Measurements from ENCODE around the gene ALX4. TPM values are rescaled to one million over a fixed set of nuclear protein-coding genes. Genes with fewer than 3 reads are reported as not detected.

The ALX4 gene
- total RNA-seq, 2 donors from 2014 or later: not detected

GRCh38 chr11:44279483-44279882, 30.5 kb downstream of the ALX4 start:
- Mint-ChIP-seq H3K4me3 (no peak overlapping the region), H3K27ac (no peak overlapping the region), H3K27me3 (no peaks in the 10 kb centered on the region), H3K4me1 (no peaks in the 10 kb centered on the region), H3K36me3 (ENCODE audit: low read depth) (no peaks in the 10 kb centered on the region), H3K9me3 (no peaks in the 10 kb centered on the region)
- no peak for ATAC-seq (replicated peaks)

DNA sequence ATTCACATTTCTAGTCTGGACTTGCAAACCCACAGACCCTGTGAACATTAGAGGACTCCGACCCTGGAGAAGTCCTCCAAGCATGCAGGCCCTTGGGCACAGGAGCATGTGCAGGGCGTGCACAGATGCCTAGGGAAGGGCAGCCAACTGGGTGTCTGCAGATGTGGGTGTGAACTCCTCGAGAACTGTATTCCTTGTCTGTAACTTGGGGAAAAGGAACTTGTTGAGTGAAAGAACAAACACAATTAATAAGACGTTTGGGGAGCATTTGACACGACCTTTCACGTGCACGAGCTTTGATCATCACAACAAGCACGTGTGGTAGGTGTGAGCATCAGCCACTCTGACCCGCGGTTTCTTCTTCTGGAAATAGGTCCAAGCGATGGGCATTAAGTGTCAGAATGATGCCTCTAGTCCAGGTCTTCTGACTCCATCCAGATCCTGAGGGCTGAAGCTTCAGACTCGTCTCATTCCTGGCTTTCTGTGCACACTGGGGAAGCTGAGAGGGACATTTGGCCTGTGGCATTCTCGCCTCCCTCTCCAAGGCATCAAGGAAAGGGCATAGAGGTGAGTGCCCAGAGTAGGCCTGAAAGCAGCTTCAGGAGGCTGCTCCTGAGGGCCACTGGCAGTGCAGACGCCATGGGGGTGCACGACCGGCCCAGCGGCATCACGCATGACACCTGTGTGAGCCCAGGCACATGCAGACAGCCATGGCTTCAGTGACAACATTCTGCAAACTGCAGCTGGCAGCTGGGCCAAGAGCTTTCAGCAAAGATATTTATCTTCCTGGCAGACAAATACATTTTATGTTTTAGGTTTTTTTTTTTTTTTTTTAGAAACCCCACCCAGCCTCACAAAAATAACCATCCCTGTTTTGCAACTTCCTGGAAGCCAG, 32.5 kb downstream of the ALX4 start:
- Mint-ChIP-seq H3K27ac (no peak overlapping the region), H3K27me3 (no peaks in the 10 kb centered on the region), H3K36me3 (ENCODE audit: low read depth) (no peaks in the 10 kb centered on the region), H3K9me3 (no peaks in the 10 kb centered on the region), H3K4me1 (no peaks in the 10 kb centered on the region), H3K4me3 (no peak overlapping the region)
- no peak for ATAC-seq (replicated peaks)

DNA sequence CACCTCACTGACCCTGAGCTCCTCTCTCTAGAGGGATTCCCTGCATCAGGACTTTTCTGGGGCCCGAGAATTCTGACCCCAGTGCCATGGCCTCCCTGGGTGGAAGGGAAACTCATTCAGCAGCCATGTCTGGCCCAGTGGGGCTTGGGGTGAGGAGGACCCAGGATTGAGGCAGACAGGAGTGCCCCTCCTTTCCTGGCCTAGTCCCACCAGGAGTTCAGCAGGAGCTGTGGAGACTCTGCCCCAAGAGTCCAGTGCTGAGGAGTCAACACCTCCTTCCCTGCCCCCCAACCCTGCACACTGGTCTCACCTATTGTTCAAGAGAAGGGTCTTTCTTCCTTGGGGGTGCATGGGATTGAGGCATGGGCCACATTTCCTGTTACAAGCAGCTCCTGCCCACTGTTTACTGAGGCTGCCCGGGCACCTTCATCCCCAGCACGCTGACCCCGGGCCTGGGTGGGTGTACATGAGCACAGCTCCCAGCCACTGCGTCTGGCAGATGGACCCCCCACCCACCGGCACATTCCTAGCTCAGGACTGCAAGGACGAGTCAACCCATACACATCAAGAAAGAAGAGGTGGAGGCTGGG, 33.9 kb downstream of the ALX4 start:
- no peaks in the 10 kb centered on the region for H3K4me1 Mint-ChIP-seq
- no peak overlapping the region for H3K27ac Mint-ChIP-seq
- H3K36me3 Mint-ChIP-seq (ENCODE audit: low read depth): no peaks in the 10 kb centered on the region
- H3K4me3 Mint-ChIP-seq: no peak overlapping the region
- ATAC-seq (replicated peaks): no peak
- H3K27me3 Mint-ChIP-seq: peaks cover 6% of the 10 kb centered on the region
- no peaks in the 10 kb centered on the region for H3K9me3 Mint-ChIP-seq

GRCh38 chr11:44275241-44275640, 34.7 kb downstream of the ALX4 start:
- H3K27ac Mint-ChIP-seq: no peak overlapping the region
- no peak overlapping the region for H3K4me3 Mint-ChIP-seq
- ATAC-seq (replicated peaks): no peak
- no peaks in the 10 kb centered on the region for H3K36me3 Mint-ChIP-seq (ENCODE audit: low read depth)
- no peaks in the 10 kb centered on the region for H3K4me1 Mint-ChIP-seq
- peaks cover 6% of the 10 kb centered on the region for H3K27me3 Mint-ChIP-seq
- H3K9me3 Mint-ChIP-seq: no peaks in the 10 kb centered on the region

- Mint-ChIP-seq H3K27ac (no peak overlapping the region), H3K27me3 (peaks cover 6% of the 10 kb centered on the region), H3K9me3 (no peaks in the 10 kb centered on the region), H3K4me3 (no peak overlapping the region), H3K4me1 (no peaks in the 10 kb centered on the region), H3K36me3 (ENCODE audit: low read depth) (no peaks in the 10 kb centered on the region)
- no peak for ATAC-seq (replicated peaks)
These were observed 35.5 kb downstream of the ALX4 start for GRCh38 chr11:44274404-44274803.

DNA sequence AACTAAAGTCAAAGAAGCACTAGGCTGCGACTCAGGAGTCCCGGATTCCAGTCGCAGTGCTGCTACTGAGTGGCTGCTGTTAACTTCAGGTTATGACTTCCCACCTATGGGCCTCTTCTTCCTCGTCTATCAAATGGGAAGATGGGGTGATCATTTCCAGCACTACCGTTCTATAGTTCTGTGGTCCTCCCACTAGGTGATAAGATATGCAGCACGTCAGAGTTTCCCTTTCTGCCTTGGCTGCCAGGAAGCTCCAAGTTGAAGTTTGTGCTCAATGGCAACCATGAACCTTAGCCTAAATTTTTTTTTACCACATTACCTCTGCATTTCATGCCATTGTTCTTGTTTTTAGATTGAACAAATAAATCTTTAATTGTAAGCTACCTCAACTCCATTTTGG, 38.7 kb downstream of the ALX4 start:
- H3K4me1 Mint-ChIP-seq: no peaks in the 10 kb centered on the region
- no peak overlapping the region for H3K4me3 Mint-ChIP-seq
- H3K27me3 Mint-ChIP-seq: peaks cover 6% of the 10 kb centered on the region
- ATAC-seq (replicated peaks): no peak
- no peaks in the 10 kb centered on the region for H3K36me3 Mint-ChIP-seq (ENCODE audit: low read depth)
- no peak overlapping the region for H3K27ac Mint-ChIP-seq
- H3K9me3 Mint-ChIP-seq: no peaks in the 10 kb centered on the region

GRCh38 chr11:44270403-44271273, 39.3 kb downstream of the ALX4 start:
- no peaks in the 10 kb centered on the region for H3K36me3 Mint-ChIP-seq (ENCODE audit: low read depth)
- no peak overlapping the region for H3K4me3 Mint-ChIP-seq
- H3K27ac Mint-ChIP-seq: no peak overlapping the region
- no peaks in the 10 kb centered on the region for H3K4me1 Mint-ChIP-seq
- H3K27me3 Mint-ChIP-seq: peaks cover 6% of the 10 kb centered on the region
- ATAC-seq (replicated peaks): no peak
- H3K9me3 Mint-ChIP-seq: no peaks in the 10 kb centered on the region

DNA sequence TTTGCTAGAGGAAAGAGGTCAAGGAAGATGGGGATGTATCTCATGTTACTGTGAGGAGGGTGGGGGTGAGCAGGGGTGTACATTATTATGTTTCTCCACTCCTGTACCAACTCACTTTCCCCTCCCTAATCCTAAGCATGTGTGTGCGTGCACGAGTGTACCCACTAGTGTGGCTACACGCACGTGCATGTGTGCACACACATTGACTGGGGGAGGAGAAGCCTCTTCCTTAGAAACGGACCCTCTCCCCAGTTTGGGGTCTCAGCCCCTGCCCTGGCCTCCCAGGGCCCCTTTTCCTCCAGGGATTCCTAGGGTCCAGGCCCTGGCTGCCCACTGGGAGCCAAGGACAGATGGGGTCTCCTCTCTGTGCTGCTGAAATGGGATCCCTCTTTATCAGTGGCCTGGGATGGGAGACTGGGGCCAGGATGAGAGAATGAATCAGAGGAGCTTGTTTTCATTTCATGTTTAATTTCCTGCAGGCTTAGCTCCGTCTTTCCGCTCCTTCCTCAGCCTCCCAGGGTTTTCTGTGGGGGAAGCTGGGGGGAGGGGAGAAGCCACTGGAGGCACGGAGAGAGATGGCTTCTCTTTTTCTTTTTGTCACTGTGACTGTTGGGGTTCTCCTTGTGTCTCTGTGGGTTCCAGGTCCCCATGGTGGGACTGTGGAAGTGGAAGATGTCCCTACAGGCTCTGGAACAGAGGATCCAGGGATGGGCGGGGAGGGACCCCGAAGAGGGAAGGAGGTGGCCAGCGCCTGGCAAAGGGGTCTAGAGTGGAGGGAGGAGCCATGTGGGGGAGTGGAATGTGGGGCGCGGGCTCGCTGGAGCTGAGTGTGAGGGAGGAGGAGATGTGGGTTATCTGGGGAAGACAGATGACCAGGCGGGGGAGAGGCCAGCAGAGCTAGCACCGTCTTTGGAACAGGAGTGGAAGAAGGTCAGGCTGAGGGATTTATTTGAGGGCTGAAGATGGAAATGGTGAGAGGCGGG, 40.3 kb downstream of the ALX4 start:
- Mint-ChIP-seq H3K36me3 (ENCODE audit: low read depth) (no peaks in the 10 kb centered on the region), H3K4me1 (no peaks in the 10 kb centered on the region), H3K4me3 (no peak overlapping the region), H3K9me3 (no peaks in the 10 kb centered on the region), H3K27me3 (peaks cover 6% of the 10 kb centered on the region), H3K27ac (no peak overlapping the region)
- no peak for ATAC-seq (replicated peaks)

GRCh38 chr11:44268614-44269080, 41.3 kb downstream of the ALX4 start:
- Mint-ChIP-seq H3K4me3 (no peak overlapping the region), H3K27me3 (peaks cover 6% of the 10 kb centered on the region)
- no peak for ATAC-seq (replicated peaks)

DNA sequence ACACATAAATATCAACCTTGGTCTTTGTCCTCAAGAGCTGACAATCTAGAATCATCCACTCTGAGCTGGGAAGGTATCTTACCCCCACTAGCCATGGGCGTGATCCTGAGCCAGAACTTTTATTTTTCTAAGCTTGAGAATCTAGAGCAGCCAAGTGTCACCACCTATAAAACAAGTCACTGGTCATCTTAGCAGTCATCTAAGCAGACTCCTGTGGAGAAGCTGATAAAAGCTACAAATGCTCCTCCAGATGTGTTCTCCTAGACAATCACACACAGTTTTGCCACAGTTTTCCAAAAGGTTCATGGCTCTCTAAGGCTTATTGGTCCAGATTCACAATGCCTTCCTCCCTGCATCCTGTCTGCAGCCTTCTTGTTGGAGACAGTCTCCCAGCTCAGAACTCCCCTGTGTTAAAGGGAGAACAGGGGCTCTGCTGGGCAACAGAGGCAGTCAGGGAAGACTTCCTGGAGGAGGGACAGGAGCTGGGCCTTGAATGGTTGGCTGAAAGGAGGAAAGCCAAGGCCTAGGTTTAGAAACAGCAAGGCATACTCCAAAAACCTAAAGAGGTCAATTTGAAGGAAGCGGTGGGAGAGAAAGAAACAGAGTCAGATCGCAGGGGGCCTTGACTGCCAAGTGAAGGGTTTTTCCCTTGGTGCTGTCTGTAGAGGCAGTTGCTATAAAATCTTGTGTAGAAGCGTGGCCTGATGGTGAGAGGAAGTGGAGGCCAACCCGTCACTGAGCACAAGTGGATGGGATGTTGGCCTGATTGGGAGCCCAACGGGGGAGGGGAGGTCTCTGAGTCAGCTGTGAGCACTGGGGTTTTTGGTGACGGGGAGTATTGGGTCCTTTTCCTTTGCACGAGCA, 42.0 kb downstream of the ALX4 start:
- ATAC-seq (replicated peaks): no peak
- H3K27me3 Mint-ChIP-seq: peaks cover 6% of the 10 kb centered on the region
- no peak overlapping the region for H3K27ac Mint-ChIP-seq
- H3K4me3 Mint-ChIP-seq: no peak overlapping the region
- H3K36me3 Mint-ChIP-seq (ENCODE audit: low read depth): no peaks in the 10 kb centered on the region
- no peaks in the 10 kb centered on the region for H3K9me3 Mint-ChIP-seq
- H3K4me1 Mint-ChIP-seq: no peaks in the 10 kb centered on the region

More at GRCh38 chr11:44268614-44269080, 41.3 kb downstream of the ALX4 start:
- no peaks in the 10 kb centered on the region for H3K4me1 Mint-ChIP-seq
- no peaks in the 10 kb centered on the region for H3K36me3 Mint-ChIP-seq (ENCODE audit: low read depth)
- no peak overlapping the region for H3K27ac Mint-ChIP-seq
- no peaks in the 10 kb centered on the region for H3K9me3 Mint-ChIP-seq

DNA sequence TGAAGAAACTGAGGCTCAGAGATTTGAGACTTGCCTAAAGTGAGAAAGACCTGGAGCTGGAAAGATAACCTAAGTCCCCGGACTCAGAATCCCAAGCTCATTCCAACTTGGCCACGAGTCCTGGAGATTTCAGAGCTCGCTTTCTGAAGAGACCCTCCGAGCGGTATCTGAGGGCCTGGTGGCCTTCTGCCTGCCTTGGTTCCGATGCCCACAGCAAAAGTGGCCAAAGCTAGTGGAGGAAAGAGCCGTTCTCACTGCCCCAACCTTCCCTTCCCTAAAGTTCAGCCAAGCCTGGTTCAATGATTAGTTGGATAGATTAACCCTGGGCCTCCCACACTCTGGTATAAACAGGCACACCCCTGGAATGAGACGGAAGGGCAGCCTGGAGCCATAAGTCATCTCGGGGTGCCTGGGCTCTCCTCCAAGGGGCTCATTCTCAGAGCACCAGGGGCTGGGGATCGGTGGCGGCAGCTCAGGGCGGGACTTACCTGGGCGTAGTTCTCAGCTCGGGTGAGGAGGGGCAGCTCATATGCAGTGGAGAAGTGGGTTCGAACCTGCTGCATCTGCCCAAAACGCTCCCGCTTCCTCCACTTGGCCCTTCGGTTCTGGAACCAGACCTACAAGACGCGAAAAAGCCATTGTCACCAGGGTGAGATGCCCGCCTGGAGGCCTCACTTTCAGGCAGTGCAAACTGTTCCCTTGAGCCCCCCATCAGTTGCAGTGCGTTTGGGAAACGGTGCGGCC, 42.8 kb downstream of the ALX4 start:
- no peak for ATAC-seq (replicated peaks)
- Mint-ChIP-seq H3K4me1 (no peaks in the 10 kb centered on the region), H3K9me3 (no peaks in the 10 kb centered on the region), H3K27ac (no peak overlapping the region), H3K27me3 (peaks cover 11% of the 10 kb centered on the region), H3K36me3 (ENCODE audit: low read depth) (no peaks in the 10 kb centered on the region), H3K4me3 (no peak overlapping the region)

DNA sequence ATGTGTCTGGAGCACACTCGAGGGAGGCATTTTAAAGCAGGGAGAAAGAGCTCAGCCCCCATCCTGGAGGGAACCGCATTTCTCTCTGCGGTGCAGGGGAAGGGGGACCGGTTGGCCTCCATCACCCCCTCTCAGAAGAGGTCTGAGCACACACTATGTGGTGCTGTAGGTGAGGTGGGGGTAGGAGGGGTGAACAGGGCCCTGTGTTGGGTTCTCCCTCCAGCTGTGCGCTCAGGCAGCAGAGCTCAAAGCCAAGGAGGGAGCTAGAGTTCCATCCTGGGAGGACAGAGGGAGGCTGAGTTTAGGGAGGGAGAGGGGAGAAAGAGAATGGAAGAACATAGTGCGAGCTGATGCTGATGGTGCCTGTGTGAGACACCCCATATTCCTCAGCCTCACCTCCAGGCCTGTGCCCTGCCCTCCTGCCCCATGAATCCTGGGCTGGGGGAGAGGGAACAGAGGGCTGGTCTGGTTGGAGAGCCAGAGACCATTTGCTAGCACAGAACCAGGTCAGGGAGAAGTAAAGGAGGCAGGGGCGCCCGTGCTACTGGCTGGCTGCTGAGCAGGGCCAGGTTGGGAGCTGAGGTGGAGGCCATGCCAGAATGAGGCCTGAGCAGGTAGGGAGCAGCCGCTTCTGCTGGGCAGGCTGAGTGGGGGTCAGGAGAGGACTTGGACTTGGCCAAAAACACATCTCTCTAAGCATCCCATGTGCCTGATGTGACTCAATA, 43.7 kb downstream of the ALX4 start:
- ATAC-seq (replicated peaks): no peak
- Mint-ChIP-seq H3K9me3 (no peaks in the 10 kb centered on the region), H3K27ac (no peak overlapping the region)

More for the DNA sequence above, 43.7 kb downstream of the ALX4 start:
- no peaks in the 10 kb centered on the region for H3K4me1 Mint-ChIP-seq
- H3K36me3 Mint-ChIP-seq (ENCODE audit: low read depth): no peaks in the 10 kb centered on the region
- no peak overlapping the region for H3K4me3 Mint-ChIP-seq
- H3K27me3 Mint-ChIP-seq: peaks cover 5% of the 10 kb centered on the region

All from activated T-helper 17 cell treated with anti-CD3 and anti-CD28 coated beads, Interleukin-2, amount 50 U/mL, for 72 hours (primary cell).